ENCODE data around the gene AMBP.

Gene AMBP

GRCh38 chr9:114112778-114113584, 34.9 kb upstream of the AMBP start:
- DNase-seq (ENCODE audit: low read depth) = peak; percentile 53

- no peak for DNase-seq (ENCODE audit: low read depth)
These were observed 34.2 kb upstream of the AMBP start for GRCh38 chr9:114112325-114112724.

GRCh38 chr9:114110180-114110579, 32.1 kb upstream of the AMBP start:
- peak; percentile 17 for DNase-seq (ENCODE audit: low read depth)

GRCh38 chr9:114109124-114109523, 31.0 kb upstream of the AMBP start:
- no peak for DNase-seq (ENCODE audit: low read depth)

- DNase-seq (ENCODE audit: low read depth) = peak; percentile 72
These were observed 30.1 kb upstream of the AMBP start for GRCh38 chr9:114108016-114108833.

DNA sequence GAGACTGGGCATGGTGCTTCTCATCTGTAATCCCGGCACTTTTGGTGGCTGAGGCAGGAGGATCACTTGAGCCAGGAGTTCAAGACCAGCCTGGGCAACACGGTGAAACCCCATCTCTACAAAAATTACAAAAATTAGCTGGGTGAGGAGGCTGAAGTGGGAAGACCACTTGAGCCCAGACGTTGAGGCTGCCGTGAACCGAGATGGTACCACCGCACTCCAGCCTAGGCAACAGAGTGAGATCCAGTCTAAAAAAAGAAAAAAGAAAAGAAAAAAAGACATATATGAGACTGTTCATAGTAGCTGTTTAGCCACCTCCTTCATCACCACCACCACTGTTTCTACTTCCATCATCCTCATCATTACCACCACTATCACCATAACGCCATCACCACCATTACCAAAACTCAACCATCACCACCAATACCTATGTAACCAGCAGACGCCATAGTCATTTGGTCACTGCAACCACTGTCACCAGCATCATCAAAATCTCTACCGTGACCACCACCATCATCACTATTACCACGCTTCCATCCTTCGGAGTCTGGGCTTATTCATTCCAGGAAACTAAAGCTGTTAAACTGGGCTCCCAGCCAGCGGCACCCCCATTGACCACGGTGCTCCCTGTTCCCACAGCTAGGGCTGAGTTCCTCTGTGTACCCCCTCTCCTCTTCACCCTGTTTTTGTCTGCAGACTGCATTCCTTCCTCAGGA, 29.3 kb upstream of the AMBP start:
- DNase-seq (ENCODE audit: low read depth) = no peak

DNA sequence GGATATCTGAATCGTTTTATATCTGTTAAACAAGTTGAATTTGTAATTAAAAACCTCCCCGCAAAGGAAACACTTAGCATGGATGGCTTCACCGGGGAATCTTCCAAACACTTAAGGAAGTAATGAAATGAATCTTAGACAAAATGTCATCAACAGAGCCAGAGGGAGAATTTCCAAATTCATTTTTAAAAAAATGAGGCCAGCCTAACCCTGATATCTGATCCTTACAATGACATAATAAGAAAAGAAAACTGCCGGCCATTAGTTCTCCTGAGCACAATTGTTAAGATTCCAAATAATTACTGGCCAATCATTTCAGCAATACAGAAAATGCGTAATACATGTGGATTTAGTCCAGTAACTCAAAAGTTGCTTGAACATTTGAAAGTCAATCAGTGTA, 27.1 kb upstream of the AMBP start:
- no peak for DNase-seq (ENCODE audit: low read depth)

- DNase-seq (ENCODE audit: low read depth) = no peak
These were observed 24.4 kb upstream of the AMBP start for GRCh38 chr9:114102484-114102883.

- no peak for DNase-seq (ENCODE audit: low read depth)
These were observed 22.4 kb upstream of the AMBP start for GRCh38 chr9:114100536-114100935.

DNA sequence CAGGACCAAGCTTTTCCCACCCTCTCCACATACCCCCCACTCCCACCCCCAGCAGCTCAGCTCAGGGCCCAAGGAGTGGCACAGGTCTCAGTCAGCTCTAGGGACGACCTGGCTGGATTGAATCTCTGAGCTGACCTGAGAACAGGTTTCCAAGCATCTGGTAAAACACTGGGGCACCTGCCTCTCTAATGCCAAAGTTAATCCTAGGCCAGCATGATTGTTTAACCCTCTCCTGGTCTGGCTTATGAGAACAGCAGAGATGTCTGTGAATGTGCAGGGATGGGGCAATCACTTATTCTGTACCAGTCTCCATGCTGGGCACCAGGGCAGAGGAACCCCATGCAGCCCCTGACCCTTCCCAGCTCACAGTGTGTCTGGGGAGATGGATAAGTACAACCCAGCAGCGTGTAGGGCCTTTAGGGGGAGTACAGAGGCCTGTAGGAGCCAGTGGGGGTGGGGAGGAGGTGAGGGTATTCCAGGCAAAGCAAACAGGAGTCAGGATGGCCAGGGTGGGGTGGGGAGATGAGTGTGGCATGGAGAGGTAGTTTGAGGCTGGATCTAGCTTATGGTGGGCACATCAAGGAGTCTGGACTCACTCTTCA, 21.7 kb upstream of the AMBP start:
- DNase-seq (ENCODE audit: low read depth) = no peak

GRCh38 chr9:114098936-114099668, 21.0 kb upstream of the AMBP start, which contains the start of gene KIF12:
Gene KIF12, minus strand, starts transcription at chr9:114099292. Its CDS starts 16 bp downstream, at chr9:114099276.
- DNase-seq (ENCODE audit: low read depth) = no peak

GRCh38 chr9:114098021-114098935, 20.2 kb upstream of the AMBP start:
- DNase-seq (ENCODE audit: low read depth) = no peak

GRCh38 chr9:114097613-114098020, 19.5 kb upstream of the AMBP start:
- no peak for DNase-seq (ENCODE audit: low read depth)

- no peak for DNase-seq (ENCODE audit: low read depth)
These were observed 18.9 kb upstream of the AMBP start for GRCh38 chr9:114096866-114097612.

GRCh38 chr9:114096041-114096511, 18.0 kb upstream of the AMBP start:
- DNase-seq (ENCODE audit: low read depth) = no peak

- no peak for DNase-seq (ENCODE audit: low read depth)
These were observed 16.9 kb upstream of the AMBP start for GRCh38 chr9:114094971-114095370.

- DNase-seq (ENCODE audit: low read depth) = no peak
These were observed 15.8 kb upstream of the AMBP start for GRCh38 chr9:114093761-114094505.

DNA sequence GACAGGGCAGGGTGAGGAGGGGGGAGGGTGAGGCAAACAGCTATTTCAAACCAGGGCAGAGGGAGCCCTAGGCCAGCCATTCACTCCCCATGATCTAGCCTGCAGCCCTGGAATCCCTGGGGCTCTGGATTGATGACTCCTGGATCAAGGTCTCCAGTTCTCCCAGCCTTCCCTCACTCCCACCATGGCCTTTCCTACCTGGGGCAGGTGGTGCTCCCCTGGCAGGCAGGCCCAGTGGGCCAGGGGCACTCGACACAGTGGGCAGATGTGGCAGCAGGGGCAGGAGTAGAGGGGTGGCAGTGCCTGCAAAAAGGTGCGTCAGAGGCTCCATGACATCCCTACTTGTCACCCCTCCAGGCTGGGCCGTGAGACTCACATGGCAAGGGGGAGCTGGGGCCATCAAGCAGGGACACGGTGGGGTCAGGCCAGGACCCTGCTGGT, 15.0 kb upstream of the AMBP start:
- DNase-seq (ENCODE audit: low read depth) = no peak

DNA sequence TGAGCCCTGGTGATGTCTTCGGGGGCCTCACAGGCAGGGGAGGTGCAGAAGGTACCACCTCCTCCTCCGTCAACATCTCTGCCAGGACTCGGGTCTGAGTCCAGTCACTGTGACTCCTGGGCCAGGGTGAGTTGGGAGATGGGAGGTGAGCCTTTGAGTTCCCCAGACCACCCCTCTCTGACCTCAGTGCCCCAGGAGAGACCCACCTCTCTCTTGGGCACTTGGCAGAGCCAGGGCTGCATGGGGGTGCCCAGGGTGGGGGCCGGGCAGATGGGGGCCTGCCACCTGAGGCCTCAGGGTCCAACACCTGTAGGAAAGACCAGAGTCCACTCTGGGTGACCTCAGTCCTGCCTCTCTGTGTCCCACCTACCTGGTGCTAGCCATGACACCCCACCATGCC, 14.2 kb upstream of the AMBP start:
- no peak for DNase-seq (ENCODE audit: low read depth)

Data from iris pigment epithelial cell (primary cell).